A673 (cell line): Measurements from ENCODE around the gene CEMIP2. TPM values are rescaled to one million over a fixed set of nuclear protein-coding genes. Genes with fewer than 3 reads are reported as not detected.
"Not testable (repeated sequence)": the region's sequence is repeated elsewhere in the genome, so short reads cannot be mapped to it uniquely, and the experiment has no call there.

Source experiments
- BruUV-seq: library from RNA; stranded (reverse); fragments of 400-500 nt; replicated peaks from 2 replicates; lab custom pipeline; 2021; lab: Mats Ljungman, UMichigan
- CTCF ChIA-PET: fragments of 300-600 bp; sonication (Branson Sonifier 250); formaldehyde crosslinking; loops from one replicate; lab custom pipeline; 2022; ENCODE audit warnings: antibody characterized with exemption; lab: Charles Lee
- POLR2A ChIA-PET: fragments of 300-600 bp; sonication (Branson Sonifier 250); formaldehyde crosslinking; loops from one replicate; lab custom pipeline; 2022; ENCODE audit warnings: antibody characterized with exemption; ENCODE audit not compliant: low non-redundant PET; lab: Charles Lee
- DNase-seq: peaks from one replicate; pipeline ENCODE4 v3.0.0-alpha.2; 2015; ENCODE audit warnings: low spot score
- H3K27ac ChIP-seq: fragments of 200-600 bp; sonication (generic); 2 replicates; pipeline ENCODE4 v1.5.1; 2016; ENCODE audit warnings: mixed run types, low read depth, mild to moderate bottlenecking, mixed read lengths, antibody characterized with exemption, low read length; ENCODE audit not compliant: poor library complexity, severe bottlenecking
- H3K27me3 ChIP-seq: fragments of 200-600 bp; sonication (generic); replicated peaks from 2 replicates; pipeline ENCODE4 v1.6.1; 2017; ENCODE audit warnings: mixed run types, low read depth, mild to moderate bottlenecking, mixed read lengths, antibody characterized with exemption, low read length; ENCODE audit not compliant: insufficient read depth, poor library complexity
- H3K36me3 ChIP-seq: fragments of 200-600 bp; sonication (generic); 2 replicates; pipeline ENCODE4 v1.6.1; 2016; ENCODE audit warnings: mixed run types, mild to moderate bottlenecking, mixed read lengths, antibody characterized with exemption, low read length; ENCODE audit not compliant: insufficient read depth, poor library complexity, severe bottlenecking
- H3K4me1 ChIP-seq: fragments of 200-600 bp; sonication (generic); 2 replicates; pipeline ENCODE4 v1.6.1; 2017; ENCODE audit warnings: mixed run types, mild to moderate bottlenecking, mixed read lengths, antibody characterized with exemption, low read length; ENCODE audit not compliant: insufficient read depth, poor library complexity, severe bottlenecking
- H3K4me3 ChIP-seq: fragments of 200-600 bp; sonication (generic); 2 replicates; pipeline ENCODE4 v1.5.1; 2016; ENCODE audit warnings: low read depth, mixed run types, mild to moderate bottlenecking, mixed read lengths, low read length; ENCODE audit not compliant: poor library complexity, severe bottlenecking
- H3K9me3 ChIP-seq: fragments of 200-600 bp; sonication (generic); 2 replicates; pipeline ENCODE4 v1.6.1; 2016; ENCODE audit warnings: mixed run types, low read depth, mild to moderate bottlenecking, mixed read lengths, antibody characterized with exemption, low read length; ENCODE audit not compliant: poor library complexity, severe bottlenecking
- EZH2 ChIP-seq: fragments of 200-600 bp; sonication (generic); IDR thresholded peaks from 2 replicates; pipeline ENCODE4 v1.6.1; 2017; ENCODE audit warnings: borderline replicate concordance, low read depth, mild to moderate bottlenecking, mixed read lengths, antibody characterized with exemption, low read length; ENCODE audit not compliant: poor library complexity, severe bottlenecking
- intact Hi-C: fragments of 100-400 bp; cut with micrococcal nuclease; formaldehyde crosslinking; loops from one replicate; pipeline ENCODE4 v1.10.0; 2022; ENCODE audit not compliant: unreplicated experiment
- total RNA-seq: library from RNA; stranded (reverse); gene quantifications from 2 replicates; pipeline ENCODE4 v1.2.3, GENCODE V29; 2021
- TF ChIP-seq, protein P1 (sequence below): fragments of 300-800, 200-600 bp; sonication (generic); conservative IDR thresholded peaks from 2 replicates; pipeline ENCODE4 v1.5.1; 2017; ENCODE audit warnings: low read depth, mild to moderate bottlenecking, antibody characterized with exemption, low read length, moderate library complexity, mixed read lengths

The CEMIP2 gene
- total RNA-seq, 1 experiment from 2014 or later: 32.9 TPM

- Histone ChIP-seq H3K27me3 (no peaks in the 10 kb centered on the region), H3K36me3 (no peaks in the 10 kb centered on the region), H3K27ac (no peak overlapping the region), H3K4me1 (peaks cover 6% of the 10 kb centered on the region), H3K9me3 (no peaks in the 10 kb centered on the region), H3K4me3 (no peak overlapping the region)
- intact Hi-C loops: no loop called here
- ChIA-PET POLR2A (no interaction called here), CTCF (no interaction called here)
- TF ChIP-seq, protein P1, sequence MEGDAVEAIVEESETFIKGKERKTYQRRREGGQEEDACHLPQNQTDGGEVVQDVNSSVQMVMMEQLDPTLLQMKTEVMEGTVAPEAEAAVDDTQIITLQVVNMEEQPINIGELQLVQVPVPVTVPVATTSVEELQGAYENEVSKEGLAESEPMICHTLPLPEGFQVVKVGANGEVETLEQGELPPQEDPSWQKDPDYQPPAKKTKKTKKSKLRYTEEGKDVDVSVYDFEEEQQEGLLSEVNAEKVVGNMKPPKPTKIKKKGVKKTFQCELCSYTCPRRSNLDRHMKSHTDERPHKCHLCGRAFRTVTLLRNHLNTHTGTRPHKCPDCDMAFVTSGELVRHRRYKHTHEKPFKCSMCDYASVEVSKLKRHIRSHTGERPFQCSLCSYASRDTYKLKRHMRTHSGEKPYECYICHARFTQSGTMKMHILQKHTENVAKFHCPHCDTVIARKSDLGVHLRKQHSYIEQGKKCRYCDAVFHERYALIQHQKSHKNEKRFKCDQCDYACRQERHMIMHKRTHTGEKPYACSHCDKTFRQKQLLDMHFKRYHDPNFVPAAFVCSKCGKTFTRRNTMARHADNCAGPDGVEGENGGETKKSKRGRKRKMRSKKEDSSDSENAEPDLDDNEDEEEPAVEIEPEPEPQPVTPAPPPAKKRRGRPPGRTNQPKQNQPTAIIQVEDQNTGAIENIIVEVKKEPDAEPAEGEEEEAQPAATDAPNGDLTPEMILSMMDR: no peak
- TF ChIP-seq EZH2: no peak
- BruUV-seq: no TSS peak
- DNase-seq: no peak
These were observed 74.7 kb downstream of the CEMIP2 start for GRCh38 chr9:71693607-71694006.

DNA sequence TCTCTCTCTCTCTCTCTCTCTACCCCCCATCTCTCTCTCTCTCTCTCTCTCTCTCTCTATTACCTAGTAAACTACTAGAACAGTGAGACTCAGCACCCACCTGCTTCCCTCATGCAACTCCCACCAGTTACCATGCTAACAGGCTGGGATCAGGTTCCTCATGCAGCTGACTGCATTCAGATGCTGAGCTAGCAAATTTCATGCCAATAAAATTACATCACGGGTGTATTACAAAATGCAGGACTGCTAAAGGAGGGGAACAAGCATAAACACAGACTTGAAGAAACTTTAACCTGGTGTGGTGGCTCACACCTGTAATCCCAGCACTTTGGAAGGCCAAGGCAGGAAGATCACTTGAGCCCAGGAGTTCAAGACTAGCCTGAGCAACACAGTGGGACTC, 76.0 kb downstream of the CEMIP2 start:
- H3K9me3 ChIP-seq: no peaks in the 10 kb centered on the region
- H3K27ac ChIP-seq: no peak overlapping the region
- peaks cover 6% of the 10 kb centered on the region for H3K4me1 ChIP-seq
- no peaks in the 10 kb centered on the region for H3K36me3 ChIP-seq
- no TSS peak for BruUV-seq
- H3K4me3 ChIP-seq: no peak overlapping the region
- CTCF ChIA-PET: no interaction called here
- POLR2A ChIA-PET: no interaction called here
- H3K27me3 ChIP-seq: no peaks in the 10 kb centered on the region
- intact Hi-C loops: no loop called here
- TF ChIP-seq, protein P1: no peak
- no peak for TF ChIP-seq EZH2
- DNase-seq: peak; percentile 39

- BruUV-seq, DNase-seq, H3K27ac ChIP-seq, H3K27me3 ChIP-seq, H3K9me3 ChIP-seq, POLR2A ChIA-PET, H3K4me3 ChIP-seq, CTCF ChIA-PET, H3K36me3 ChIP-seq, H3K4me1 ChIP-seq: not testable (repeated sequence)
- intact Hi-C loops: loop anchor here (2.0 kb wide), 1 partner anchor 19 kb away; no protein-coding TSS in a partner anchor
These were observed 76.7 kb downstream of the CEMIP2 start for GRCh38 chr9:71691576-71691975.

- DNase-seq: no peak
- BruUV-seq: no TSS peak
- H3K9me3 ChIP-seq: no peaks in the 10 kb centered on the region
- peaks cover 6% of the 10 kb centered on the region for H3K4me1 ChIP-seq
- ChIA-PET POLR2A (no interaction called here), CTCF (no interaction called here)
- H3K36me3 ChIP-seq: no peaks in the 10 kb centered on the region
- intact Hi-C loops: loop anchor here (2.0 kb wide), 1 partner anchor 20 kb away; no protein-coding TSS in a partner anchor
- no peak overlapping the region for H3K27ac ChIP-seq
- no peak for TF ChIP-seq EZH2
- no peaks in the 10 kb centered on the region for H3K27me3 ChIP-seq
- no peak overlapping the region for H3K4me3 ChIP-seq
These were observed 77.5 kb downstream of the CEMIP2 start for GRCh38 chr9:71690689-71691435.
